ENCODE results near the gene PPDPF. TPM values are rescaled to one million over a fixed set of nuclear protein-coding genes. Genes with fewer than 3 reads are reported as not detected.

Gene PPDPF
- polyA plus RNA-seq, 1 donor (not counting 4 experiments of a cell fraction or from before 2014, with no cell fraction given) = 8.8 TPM

GRCh38 chr20:63501818-63502670 lies 18.5 kb upstream of the PPDPF start:
- H3K36me3 ChIP-seq (ENCODE audit: control insufficient read depth in 2 of 2, extremely low read depth in 1 of 2, insufficient read depth in 2 of 2, low read length in 2 of 2) = no peaks in the 10 kb centered on the region
- H3K9me3 ChIP-seq (ENCODE audit: control insufficient read depth, low read depth, low read length) = no peaks in the 10 kb centered on the region
- no peak overlapping the region for H2AFZ ChIP-seq (ENCODE audit: control insufficient read depth, low read length)
- no peak for DNase-seq (ENCODE audit: low read depth, low spot score)
- H3K27me3 ChIP-seq (ENCODE audit: control insufficient read depth, extremely low read depth, insufficient read depth, low read length) = peaks cover 63% of the 10 kb centered on the region
- no peak overlapping the region for H3K27ac ChIP-seq (ENCODE audit: control insufficient read depth, insufficient read depth, low read length)
- dilution Hi-C loops (cut with MboI; ENCODE audit: extremely low pct_ligation_motif_present, low sequenced_read_pairs) = no loop called here
- no peak overlapping the region for H3K9ac ChIP-seq (ENCODE audit: control insufficient read depth, extremely low read depth, insufficient read depth, low read length)
- H3K9me1 ChIP-seq (ENCODE audit: control insufficient read depth, extremely low read depth, insufficient read depth, low read length) = no peaks in the 10 kb centered on the region
- no peaks in the 10 kb centered on the region for H3K4me1 ChIP-seq (ENCODE audit: control insufficient read depth, extremely low read depth, insufficient read depth, low read length)
- no peaks in the 10 kb centered on the region for H3K79me2 ChIP-seq (ENCODE audit: control insufficient read depth, insufficient read depth, low read length)
- no peaks in the 10 kb centered on the region for H4K20me1 ChIP-seq (ENCODE audit: control insufficient read depth, extremely low read depth, insufficient read depth, low read length)
- H3K4me2 ChIP-seq (ENCODE audit: control insufficient read depth, extremely low read depth, insufficient read depth, low read depth, low read length) = no peak overlapping the region
- FAIRE-seq = no peak
- no peak for TF ChIP-seq EZH2 (IDR thresholded peaks at IDR 0.05; ENCODE audit: low read length)
- no peak for TF ChIP-seq CTCF (optimal IDR thresholded peaks at IDR 0.05 in 1 of 3, IDR thresholded peaks at IDR 0.05 in 1 of 3, conservative IDR thresholded peaks at IDR 0.05 in 1 of 3; ENCODE audit: extremely low read depth in 1 of 3, insufficient read depth in 2 of 3, low read length in 3 of 3)
- no peak overlapping the region for H3K4me3 ChIP-seq (ENCODE audit: control insufficient read depth in 2 of 3, extremely low read depth in 1 of 3, insufficient read depth in 2 of 3, low read depth in 1 of 3, low read length in 3 of 3)

GRCh38 chr20:63502671-63503172 lies 17.8 kb upstream of the PPDPF start:
- dilution Hi-C loops (cut with MboI; ENCODE audit: extremely low pct_ligation_motif_present, low sequenced_read_pairs) = no loop called here
- Histone ChIP-seq H3K4me2 (ENCODE audit: control insufficient read depth, extremely low read depth, insufficient read depth, low read depth, low read length) (no peak overlapping the region), H3K27me3 (ENCODE audit: control insufficient read depth, extremely low read depth, insufficient read depth, low read length) (peaks cover 56% of the 10 kb centered on the region), H3K9ac (ENCODE audit: control insufficient read depth, extremely low read depth, insufficient read depth, low read length) (no peak overlapping the region), H3K4me3 (ENCODE audit: control insufficient read depth in 2 of 3, extremely low read depth in 1 of 3, insufficient read depth in 2 of 3, low read depth in 1 of 3, low read length in 3 of 3) (no peak overlapping the region), H3K4me1 (ENCODE audit: control insufficient read depth, extremely low read depth, insufficient read depth, low read length) (no peaks in the 10 kb centered on the region), H3K79me2 (ENCODE audit: control insufficient read depth, insufficient read depth, low read length) (no peaks in the 10 kb centered on the region), H3K36me3 (ENCODE audit: control insufficient read depth in 2 of 2, extremely low read depth in 1 of 2, insufficient read depth in 2 of 2, low read length in 2 of 2) (no peaks in the 10 kb centered on the region), H3K27ac (ENCODE audit: control insufficient read depth, insufficient read depth, low read length) (no peak overlapping the region), H3K9me1 (ENCODE audit: control insufficient read depth, extremely low read depth, insufficient read depth, low read length) (no peaks in the 10 kb centered on the region), H3K9me3 (ENCODE audit: control insufficient read depth, low read depth, low read length) (no peaks in the 10 kb centered on the region), H4K20me1 (ENCODE audit: control insufficient read depth, extremely low read depth, insufficient read depth, low read length) (no peaks in the 10 kb centered on the region), H2AFZ (ENCODE audit: control insufficient read depth, low read length) (no peak overlapping the region)
- no peak for FAIRE-seq
- DNase-seq (ENCODE audit: low read depth, low spot score) = no peak
- TF ChIP-seq CTCF (optimal IDR thresholded peaks at IDR 0.05 in 1 of 3, IDR thresholded peaks at IDR 0.05 in 1 of 3, conservative IDR thresholded peaks at IDR 0.05 in 1 of 3; ENCODE audit: extremely low read depth in 1 of 3, insufficient read depth in 2 of 3, low read length in 3 of 3) = no peak
- no peak for TF ChIP-seq EZH2 (IDR thresholded peaks at IDR 0.05; ENCODE audit: low read length)
